ENCODE data around the gene EXTL1. TPM values are rescaled to one million over a fixed set of nuclear protein-coding genes. Genes with fewer than 3 reads are reported as not detected.

Gene EXTL1
- total RNA-seq, 2 donors from 2014 or later, result not detected

DNA sequence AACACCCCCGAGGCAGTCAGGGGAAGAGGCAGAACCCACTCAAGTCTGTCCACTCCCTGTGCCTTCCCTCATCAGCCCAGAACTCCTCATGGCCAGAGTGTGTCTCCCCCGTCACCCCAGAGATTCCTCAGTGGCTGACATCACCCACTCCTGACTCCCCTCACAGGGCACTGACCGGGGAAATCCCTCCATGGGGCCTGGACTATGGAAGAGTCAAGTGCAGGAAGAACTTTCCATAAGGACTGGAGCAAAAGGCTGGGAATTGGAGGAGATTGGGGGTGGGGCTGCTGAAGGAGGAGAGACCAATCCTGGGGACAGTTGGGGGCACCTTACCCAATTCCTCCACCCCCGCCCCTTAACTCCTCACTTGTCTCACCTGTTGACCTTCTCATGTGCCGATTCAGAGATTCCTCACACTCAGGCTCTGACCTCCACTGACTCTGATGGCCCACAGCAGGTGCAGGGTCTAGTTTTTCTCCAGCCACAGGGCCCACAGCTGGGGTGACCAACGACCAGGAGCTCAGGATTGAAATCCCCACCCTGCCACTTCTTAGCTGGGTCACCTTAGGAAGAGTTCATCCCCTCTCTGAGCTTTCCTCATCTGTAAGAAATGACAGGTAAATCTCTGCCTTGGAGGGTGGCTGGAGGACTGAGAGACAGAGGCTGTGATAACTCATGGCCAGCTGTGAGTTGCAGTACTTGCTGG, 481 bp upstream of the EXTL1 start:
- no peaks in the 10 kb centered on the region for H3K9me3 Mint-ChIP-seq
- no peak for ATAC-seq (replicated peaks in 1 of 2)
- no peak overlapping the region for H3K4me3 Mint-ChIP-seq
- peaks cover 20% of the 10 kb centered on the region for H3K4me1 Mint-ChIP-seq (ENCODE audit: low read depth)
- H3K27ac Mint-ChIP-seq, result no peak overlapping the region
- no peaks in the 10 kb centered on the region for H3K36me3 Mint-ChIP-seq (ENCODE audit: insufficient read depth in 2 of 2)
- DNase-seq, result no peak
- no peaks in the 10 kb centered on the region for H3K27me3 Mint-ChIP-seq (ENCODE audit: low read depth)

DNA sequence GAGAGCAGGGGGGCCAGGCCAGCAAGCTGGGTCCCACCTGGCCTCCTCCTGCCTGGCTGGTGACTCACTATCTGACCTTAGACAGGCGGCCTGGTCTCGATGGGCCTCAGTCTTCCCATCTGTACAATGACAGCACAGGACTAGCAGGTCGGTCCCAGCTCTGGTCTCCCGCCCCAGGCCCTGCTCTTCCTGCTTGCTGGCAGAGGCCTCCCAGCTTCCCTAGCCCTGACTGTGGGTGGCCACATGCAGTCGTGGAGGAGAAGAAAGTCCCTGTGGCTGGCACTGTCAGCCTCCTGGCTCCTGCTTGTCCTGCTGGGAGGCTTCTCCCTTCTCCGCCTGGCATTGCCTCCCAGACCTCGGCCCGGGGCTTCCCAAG, 817 bp downstream of the EXTL1 start:
- ATAC-seq (replicated peaks in 1 of 2) (no peak), DNase-seq (no peak)

DNA sequence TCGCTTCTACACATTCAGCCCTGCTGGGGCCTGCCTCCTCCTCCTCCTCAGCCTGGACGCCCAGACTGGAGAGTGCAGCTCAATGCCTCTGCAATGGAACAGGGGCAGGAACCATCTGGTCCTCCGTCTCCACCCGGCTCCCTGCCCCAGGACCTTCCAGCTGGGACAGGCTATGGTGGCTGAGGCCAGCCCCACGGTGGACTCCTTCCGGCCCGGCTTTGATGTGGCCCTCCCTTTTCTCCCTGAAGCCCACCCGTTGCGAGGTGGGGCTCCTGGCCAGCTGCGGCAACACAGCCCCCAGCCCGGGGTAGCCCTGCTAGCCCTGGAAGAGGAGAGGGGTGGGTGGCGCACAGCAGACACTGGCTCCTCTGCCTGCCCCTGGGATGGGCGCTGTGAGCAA, 1.4 kb downstream of the EXTL1 start:
- Mint-ChIP-seq H3K27me3 (ENCODE audit: low read depth) (no peaks in the 10 kb centered on the region), H3K36me3 (ENCODE audit: insufficient read depth in 2 of 2) (no peaks in the 10 kb centered on the region), H3K4me3 (no peak overlapping the region)

More for the DNA sequence above, 817 bp downstream of the EXTL1 start:
- no peak overlapping the region for H3K4me3 Mint-ChIP-seq
- H3K27me3 Mint-ChIP-seq (ENCODE audit: low read depth), result no peaks in the 10 kb centered on the region
- no peak overlapping the region for H3K27ac Mint-ChIP-seq
- no peaks in the 10 kb centered on the region for H3K36me3 Mint-ChIP-seq (ENCODE audit: insufficient read depth in 2 of 2)
- H3K9me3 Mint-ChIP-seq, result no peaks in the 10 kb centered on the region
- peaks cover 15% of the 10 kb centered on the region for H3K4me1 Mint-ChIP-seq (ENCODE audit: low read depth)

DNA sequence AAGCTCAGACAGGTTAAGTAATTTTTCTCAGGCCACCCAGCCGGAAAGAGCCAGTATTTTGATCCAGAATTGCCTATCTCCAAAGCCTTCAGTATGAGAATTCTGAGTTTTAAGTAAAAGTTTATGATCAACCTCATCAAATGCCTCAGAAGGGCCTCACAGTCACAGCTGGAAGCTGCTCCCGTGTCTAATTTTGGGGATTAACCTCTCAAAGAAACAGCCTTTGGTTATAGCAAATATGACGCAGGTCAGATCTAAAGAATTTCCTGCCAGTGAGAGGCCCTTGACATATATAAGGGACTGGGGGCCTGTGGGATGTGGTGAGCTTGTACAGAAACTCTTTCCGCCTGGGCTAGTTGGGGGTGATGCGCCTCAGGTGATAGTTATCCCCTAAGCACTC, 2.3 kb downstream of the EXTL1 start:
- Mint-ChIP-seq H3K9me3 (no peaks in the 10 kb centered on the region), H3K36me3 (ENCODE audit: insufficient read depth in 2 of 2) (no peaks in the 10 kb centered on the region)

More for the DNA sequence above, 1.4 kb downstream of the EXTL1 start:
- H3K9me3 Mint-ChIP-seq, result no peaks in the 10 kb centered on the region
- ATAC-seq (replicated peaks in 1 of 2) (no peak), DNase-seq (no peak)
- H3K27ac Mint-ChIP-seq, result no peak overlapping the region
- peaks cover 18% of the 10 kb centered on the region for H3K4me1 Mint-ChIP-seq (ENCODE audit: low read depth)

DNA sequence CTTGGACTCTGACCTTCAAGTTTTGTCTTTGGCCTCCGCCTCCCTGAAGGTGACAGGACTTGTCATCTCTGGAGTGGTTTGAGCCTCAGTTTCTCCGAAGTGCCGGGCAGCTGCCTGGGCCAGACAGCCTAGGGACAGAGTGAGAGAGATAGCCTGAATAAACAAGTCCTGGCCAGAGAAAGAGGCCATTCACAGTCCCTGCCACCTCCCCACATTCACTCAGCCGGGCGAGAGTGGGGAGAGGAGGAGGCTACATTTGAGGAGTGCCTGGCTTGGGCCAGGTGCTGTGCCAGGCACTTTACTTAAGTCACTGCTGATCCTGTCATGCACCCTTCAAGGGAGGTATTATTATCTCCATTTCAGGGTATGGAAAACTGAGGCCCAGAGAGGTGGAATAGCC, 3.5 kb downstream of the EXTL1 start:
- H3K27me3 Mint-ChIP-seq (ENCODE audit: low read depth), result no peaks in the 10 kb centered on the region
- H3K9me3 Mint-ChIP-seq, result no peaks in the 10 kb centered on the region
- H3K27ac Mint-ChIP-seq, result no peak overlapping the region
- no peaks in the 10 kb centered on the region for H3K36me3 Mint-ChIP-seq (ENCODE audit: insufficient read depth in 2 of 2)
- ATAC-seq (replicated peaks in 1 of 2) (no peak), DNase-seq (no peak)
- peaks cover 10% of the 10 kb centered on the region for H3K4me1 Mint-ChIP-seq (ENCODE audit: low read depth)
- no peak overlapping the region for H3K4me3 Mint-ChIP-seq

More for the DNA sequence above, 2.3 kb downstream of the EXTL1 start:
- DNase-seq, result no peak
- Mint-ChIP-seq H3K27ac (no peak overlapping the region), H3K4me3 (no peak overlapping the region), H3K4me1 (ENCODE audit: low read depth) (peaks cover 18% of the 10 kb centered on the region), H3K27me3 (ENCODE audit: low read depth) (no peaks in the 10 kb centered on the region)
- no peak for ATAC-seq (replicated peaks in 1 of 2)

DNA sequence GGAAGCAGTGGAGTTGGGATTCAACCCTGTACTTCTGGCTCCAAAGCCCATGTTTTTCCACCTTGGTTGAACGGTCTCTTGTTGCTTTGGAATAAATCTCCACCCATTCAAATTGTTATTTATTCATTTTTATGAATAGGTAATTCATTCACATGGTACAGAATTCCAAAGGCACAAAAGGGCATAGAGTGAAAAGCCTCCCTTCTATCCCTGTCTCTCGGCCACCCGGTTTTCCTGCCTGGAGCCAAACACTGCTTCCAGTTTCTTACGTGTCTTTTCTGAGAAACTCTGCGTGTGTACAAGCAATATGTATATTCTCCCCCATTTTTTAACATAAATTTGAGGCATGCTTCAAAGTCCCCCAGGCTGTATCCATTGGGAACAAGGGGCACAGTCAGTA, 3.9 kb downstream of the EXTL1 start:
- Mint-ChIP-seq H3K4me3 (no peak overlapping the region), H3K9me3 (no peaks in the 10 kb centered on the region), H3K27ac (no peak overlapping the region), H3K4me1 (ENCODE audit: low read depth) (peaks cover 9% of the 10 kb centered on the region), H3K36me3 (ENCODE audit: insufficient read depth in 2 of 2) (no peaks in the 10 kb centered on the region), H3K27me3 (ENCODE audit: low read depth) (no peaks in the 10 kb centered on the region)
- no peak for DNase-seq
- no peak for ATAC-seq (replicated peaks in 1 of 2)

DNA sequence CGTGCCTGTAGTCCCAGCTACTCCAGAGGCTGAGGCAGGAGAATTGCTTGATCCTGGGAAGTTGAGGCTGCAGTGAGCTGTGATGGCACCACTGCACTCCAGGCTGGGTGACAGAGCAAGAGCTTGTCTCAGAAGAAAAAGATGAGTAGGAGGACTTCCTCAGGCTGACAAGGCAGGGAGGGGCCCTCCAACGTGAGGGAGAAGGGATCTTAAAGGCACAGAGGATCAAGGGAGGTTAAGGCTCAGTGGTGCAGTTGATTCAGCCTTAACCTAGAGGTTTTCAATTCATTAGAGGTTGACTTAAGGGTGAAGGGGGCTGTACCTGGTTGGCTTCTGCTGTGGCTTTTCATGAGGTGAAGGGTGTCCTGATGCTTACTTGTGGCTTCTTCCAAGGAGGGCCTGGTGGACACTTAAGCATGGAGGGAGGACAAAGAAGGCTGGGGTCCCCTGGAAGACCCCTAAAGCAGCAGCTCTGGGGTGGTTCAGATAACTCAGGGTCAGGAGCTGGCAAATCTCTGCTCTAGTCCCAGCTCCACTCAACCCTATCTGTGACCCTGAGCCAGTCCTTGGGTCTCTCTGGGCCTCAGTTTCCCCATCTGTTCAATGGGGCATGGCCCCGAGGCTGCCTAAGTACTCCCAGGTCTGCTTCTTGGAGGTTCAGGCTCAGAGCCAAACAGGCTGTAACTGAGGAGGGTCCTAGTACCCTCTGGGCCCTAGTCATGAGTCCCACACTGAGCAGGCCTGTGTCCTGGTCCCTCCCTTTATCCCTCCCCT, 6.3 kb downstream of the EXTL1 start:
- Mint-ChIP-seq H3K27me3 (ENCODE audit: low read depth) (no peaks in the 10 kb centered on the region), H3K36me3 (ENCODE audit: insufficient read depth in 2 of 2) (no peaks in the 10 kb centered on the region), H3K27ac (no peak overlapping the region), H3K4me1 (ENCODE audit: low read depth) (peaks cover 9% of the 10 kb centered on the region), H3K4me3 (no peak overlapping the region), H3K9me3 (no peaks in the 10 kb centered on the region)
- DNase-seq (no peak), ATAC-seq (replicated peaks in 1 of 2) (peak; percentile 32 to 43)

DNA sequence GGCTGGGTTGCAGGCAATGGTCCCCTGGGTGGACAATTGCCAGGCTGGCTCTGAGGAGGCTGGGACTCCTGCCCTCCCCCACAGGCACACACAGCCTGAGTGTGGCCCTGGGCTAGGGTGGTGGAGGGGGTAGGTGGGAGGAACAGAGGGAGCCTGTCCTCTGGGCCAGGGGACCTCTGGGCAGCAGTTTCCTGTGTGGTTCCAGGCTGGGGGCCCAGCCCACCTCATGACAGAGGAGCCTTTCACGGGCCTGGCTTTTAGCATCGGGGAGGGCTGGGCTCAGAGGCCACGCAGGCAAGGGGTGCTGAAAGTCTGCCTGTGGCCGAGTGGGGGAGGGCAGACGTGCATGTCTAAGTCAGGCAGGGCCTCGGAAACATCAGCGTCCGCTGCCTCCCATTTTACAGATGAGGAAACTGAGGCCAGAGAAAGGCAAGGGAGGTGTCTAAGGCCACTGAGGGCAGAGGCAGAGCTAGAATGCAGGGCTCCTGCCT, 7.0 kb downstream of the EXTL1 start:
- no peak for DNase-seq
- ATAC-seq (replicated peaks in 1 of 2), result no peak
- H3K4me3 Mint-ChIP-seq, result no peak overlapping the region
- no peaks in the 10 kb centered on the region for H3K27me3 Mint-ChIP-seq (ENCODE audit: low read depth)
- no peaks in the 10 kb centered on the region for H3K36me3 Mint-ChIP-seq (ENCODE audit: insufficient read depth in 2 of 2)
- no peaks in the 10 kb centered on the region for H3K9me3 Mint-ChIP-seq
- no peak overlapping the region for H3K27ac Mint-ChIP-seq
- H3K4me1 Mint-ChIP-seq (ENCODE audit: low read depth), result peaks cover 9% of the 10 kb centered on the region

DNA sequence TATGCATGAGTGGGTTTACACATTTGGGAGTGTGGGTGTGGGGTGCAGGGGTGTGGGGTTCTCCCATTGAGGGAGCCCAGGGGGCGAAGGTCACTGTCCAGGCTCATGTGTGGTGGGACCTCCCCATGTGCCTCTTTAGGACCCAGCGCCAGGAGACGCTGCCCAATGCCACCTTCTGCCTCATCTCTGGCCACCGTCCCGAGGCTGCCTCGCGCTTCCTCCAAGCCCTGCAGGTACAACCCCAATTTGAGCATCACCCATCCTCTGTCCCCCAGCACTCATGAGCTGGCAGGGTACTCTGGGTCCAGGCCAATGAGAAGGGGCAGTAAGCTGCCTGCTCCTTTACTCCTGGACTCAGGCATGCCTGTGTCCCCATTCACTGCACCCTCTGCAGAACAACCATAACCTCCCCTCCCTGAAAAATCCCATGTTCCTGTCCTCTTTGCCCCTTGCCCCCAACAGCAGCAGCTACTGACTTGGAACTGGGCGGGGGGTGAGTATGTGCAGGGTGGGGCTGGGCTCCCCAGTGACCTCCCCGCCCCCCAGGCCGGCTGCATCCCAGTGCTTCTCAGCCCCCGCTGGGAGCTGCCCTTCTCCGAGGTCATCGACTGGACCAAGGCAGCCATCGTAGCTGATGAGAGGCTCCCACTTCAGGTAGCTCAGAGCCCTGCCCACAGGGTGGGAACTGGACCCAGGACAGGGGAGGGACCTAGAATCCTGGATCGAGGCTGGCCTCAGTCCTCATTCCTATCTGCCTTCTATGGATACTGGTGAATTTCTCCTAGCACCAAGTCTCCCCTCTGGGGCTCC, 7.7 kb downstream of the EXTL1 start:
- H3K36me3 Mint-ChIP-seq (ENCODE audit: insufficient read depth in 2 of 2), result no peaks in the 10 kb centered on the region
- ATAC-seq (replicated peaks in 1 of 2) (no peak), DNase-seq (no peak)
- no peak overlapping the region for H3K27ac Mint-ChIP-seq
- H3K4me1 Mint-ChIP-seq (ENCODE audit: low read depth), result peaks cover 10% of the 10 kb centered on the region
- H3K27me3 Mint-ChIP-seq (ENCODE audit: low read depth), result no peaks in the 10 kb centered on the region
- no peak overlapping the region for H3K4me3 Mint-ChIP-seq
- H3K9me3 Mint-ChIP-seq, result no peaks in the 10 kb centered on the region

DNA sequence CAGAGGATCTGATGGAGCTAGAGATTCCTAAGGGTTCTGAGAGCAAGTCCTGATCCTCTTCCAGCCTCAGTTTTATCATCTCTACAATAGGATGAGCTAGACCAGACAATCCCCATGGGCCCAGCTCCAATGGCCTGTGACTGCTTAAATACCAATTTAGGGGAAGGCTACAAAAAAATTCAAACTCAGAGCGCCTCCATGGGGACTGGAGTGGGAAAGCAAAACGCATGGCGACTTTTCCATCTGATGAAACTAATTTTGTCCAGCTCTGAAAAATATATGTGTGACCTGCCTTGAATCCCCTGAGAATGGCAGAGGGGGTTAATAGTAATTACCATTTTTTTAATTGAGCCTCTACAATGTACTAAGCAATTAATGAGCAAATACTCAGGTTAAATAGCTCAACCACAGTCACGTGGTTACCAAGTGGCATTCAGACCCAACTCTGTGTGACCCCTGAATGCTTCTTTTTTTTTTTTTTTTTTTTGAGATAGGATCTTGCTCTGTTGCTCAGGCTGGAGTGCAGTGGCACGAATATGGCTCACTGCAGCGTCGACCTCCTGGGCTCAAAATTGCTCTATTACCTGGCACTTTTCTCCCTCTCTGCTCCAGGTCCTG, 8.4 kb downstream of the EXTL1 start:
- H3K4me3 Mint-ChIP-seq, result no peak overlapping the region
- no peaks in the 10 kb centered on the region for H3K9me3 Mint-ChIP-seq
- H3K36me3 Mint-ChIP-seq (ENCODE audit: insufficient read depth in 2 of 2), result no peaks in the 10 kb centered on the region
- no peaks in the 10 kb centered on the region for H3K27me3 Mint-ChIP-seq (ENCODE audit: low read depth)
- no peak overlapping the region for H3K27ac Mint-ChIP-seq
- ATAC-seq (replicated peaks in 1 of 2) (no peak), DNase-seq (no peak)
- peaks cover 18% of the 10 kb centered on the region for H3K4me1 Mint-ChIP-seq (ENCODE audit: low read depth)

DNA sequence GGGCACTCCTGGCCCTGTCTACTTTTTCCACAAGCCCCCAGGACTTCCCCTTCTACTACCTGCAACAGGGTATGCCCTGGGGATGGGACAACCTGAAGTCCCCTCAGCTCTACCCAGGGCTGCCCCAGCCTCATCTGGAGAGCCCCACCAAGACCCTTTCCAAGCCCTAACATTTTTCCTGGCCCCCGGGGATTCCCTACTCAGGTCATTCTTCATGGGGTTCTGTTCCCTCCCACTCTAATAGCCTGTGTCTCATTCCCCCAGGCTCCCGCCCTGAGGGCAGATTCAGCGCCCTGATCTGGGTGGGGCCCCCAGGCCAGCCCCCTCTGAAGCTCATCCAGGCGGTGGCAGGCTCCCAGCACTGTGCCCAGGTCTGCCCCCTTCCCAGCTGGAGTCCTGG, 9.6 kb downstream of the EXTL1 start:
- Mint-ChIP-seq H3K9me3 (no peaks in the 10 kb centered on the region), H3K27me3 (ENCODE audit: low read depth) (no peaks in the 10 kb centered on the region), H3K4me3 (no peak overlapping the region), H3K27ac (no peak overlapping the region), H3K36me3 (ENCODE audit: insufficient read depth in 2 of 2) (no peaks in the 10 kb centered on the region), H3K4me1 (ENCODE audit: low read depth) (peaks cover 26% of the 10 kb centered on the region)
- no peak for DNase-seq
- ATAC-seq (replicated peaks in 1 of 2), result no peak

DNA sequence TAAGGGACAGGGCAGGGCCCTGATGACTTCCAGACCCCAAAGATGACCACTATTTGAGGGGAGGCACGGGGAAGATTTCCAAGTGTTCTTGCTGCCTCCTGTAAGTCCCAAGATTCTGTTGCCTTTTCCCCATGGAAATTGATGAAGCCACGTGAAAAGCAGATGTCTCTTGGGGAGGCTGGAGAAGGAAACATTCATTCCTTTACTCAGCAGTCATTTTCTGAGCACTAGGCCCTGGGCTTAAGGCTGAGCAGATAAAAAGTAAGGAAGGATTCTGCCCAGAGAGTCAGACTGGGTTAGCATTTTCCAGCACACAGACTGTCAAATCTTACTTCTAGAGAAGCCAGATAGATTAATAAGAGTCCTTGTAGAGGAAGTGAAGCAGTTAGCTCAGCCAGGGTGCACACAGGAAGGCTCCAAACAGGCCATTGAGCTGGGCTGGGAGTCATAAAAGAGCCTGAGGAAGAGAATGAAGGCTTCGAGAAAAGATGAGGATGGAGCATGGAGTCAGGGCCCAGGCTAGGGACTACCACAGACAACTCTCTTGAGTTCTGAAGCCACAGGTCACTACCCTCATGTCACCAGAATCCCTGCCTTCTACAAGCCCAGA, 10.1 kb downstream of the EXTL1 start:
- H3K9me3 Mint-ChIP-seq, result no peaks in the 10 kb centered on the region
- H3K27me3 Mint-ChIP-seq (ENCODE audit: low read depth), result no peaks in the 10 kb centered on the region
- no peak overlapping the region for H3K27ac Mint-ChIP-seq
- no peak overlapping the region for H3K4me3 Mint-ChIP-seq
- no peak for ATAC-seq (replicated peaks in 1 of 2)
- no peak for DNase-seq
- H3K36me3 Mint-ChIP-seq (ENCODE audit: insufficient read depth in 2 of 2), result no peaks in the 10 kb centered on the region
- H3K4me1 Mint-ChIP-seq (ENCODE audit: low read depth), result peaks cover 31% of the 10 kb centered on the region

Data from activated T-cell treated with anti-CD3 and anti-CD28 coated beads, Interleukin-2, amount 50 U/mL, for 72 hours (primary cell).